GM12875 (cell line): ENCODE measurements around the gene CTNND2.

Experiments
- H3K4me3 ChIP-seq: one replicate; pipeline ENCODE4 v1.5.1; 2011; ENCODE audit warnings: low read depth, low read length, control low read depth
- CTCF ChIP-seq: IDR thresholded peaks from 2 replicates; pipeline ENCODE4 v1.5.1; 2011; ENCODE audit warnings: low read depth, mild to moderate bottlenecking, control low read depth, inconsistent platforms, low read length, moderate library complexity, borderline replicate concordance; ENCODE audit not compliant: insufficient read depth

The CTNND2 gene

GRCh38 chr5:11300736-11301135, 603.5 kb downstream of the CTNND2 start:
- H3K4me3 ChIP-seq, result no peak overlapping the region
- TF ChIP-seq CTCF, result no peak

GRCh38 chr5:11298877-11299276, 605.4 kb downstream of the CTNND2 start:
- no peak overlapping the region for H3K4me3 ChIP-seq
- TF ChIP-seq CTCF, result no peak

GRCh38 chr5:11293523-11293922, 610.7 kb downstream of the CTNND2 start:
- no peak overlapping the region for H3K4me3 ChIP-seq
- no peak for TF ChIP-seq CTCF

- TF ChIP-seq CTCF, result no peak
These were observed 611.4 kb downstream of the CTNND2 start for GRCh38 chr5:11292648-11293356.

GRCh38 chr5:11289733-11290132, 614.5 kb downstream of the CTNND2 start:
- H3K4me3 ChIP-seq, result no peak overlapping the region
- no peak for TF ChIP-seq CTCF

More at GRCh38 chr5:11292648-11293356, 611.4 kb downstream of the CTNND2 start:
- H3K4me3 ChIP-seq, result no peak overlapping the region

GRCh38 chr5:11289208-11289607, 615.0 kb downstream of the CTNND2 start:
- H3K4me3 ChIP-seq, result no peak overlapping the region
- TF ChIP-seq CTCF, result no peak

- no peak for TF ChIP-seq CTCF
- no peak overlapping the region for H3K4me3 ChIP-seq
These were observed 622.4 kb downstream of the CTNND2 start for GRCh38 chr5:11281842-11282241.
